Karpas-422 (cell line): ENCODE data around the gene MRPL21. TPM values are rescaled to one million over a fixed set of nuclear protein-coding genes. Genes with fewer than 3 reads are reported as not detected.

ENCODE experiments used
- total RNA-seq: library from RNA; depleted of rRNA; stranded (reverse); fragments of >200 nt; shearing (Covaris generic); gene quantifications from 2 replicates; pipeline ENCODE4 v1.2.3, GENCODE V29; 2014; ENCODE audit warnings: low replicate concordance; rRNA removed

MRPL21 gene
- total RNA-seq, 1 experiment from 2014 or later = 121 TPM

Other genes with a start within 250 kb of the MRPL21 start
- not detected in 2 replicates for gene GAL, start 219.3 kb downstream of the MRPL21 start, total RNA-seq
- gene TESMIN, start 152.3 kb downstream of the MRPL21 start, total RNA-seq = 0.36 TPM in 1 of 2 replicates, not detected in the other
- 13.1 and 15.2 TPM in 2 replicates for gene CPT1A, start 61.9 kb downstream of the MRPL21 start, total RNA-seq
- 6.3 and 21.5 TPM in 2 replicates for gene IGHMBP2, start 59 bp upstream of the MRPL21 start, total RNA-seq
- not detected in 2 replicates for gene MRGPRD, start 77.2 kb upstream of the MRPL21 start, total RNA-seq
- not detected in 2 replicates for gene MRGPRF, start 109.4 kb upstream of the MRPL21 start, total RNA-seq
- gene TPCN2, start 145.1 kb upstream of the MRPL21 start, total RNA-seq = 37.6 and 49.3 TPM in 2 replicates